GM21576 (cell line): ENCODE data around the gene LRRK2.

Experiments
- ATAC-seq: cut with Tn5 transposase; IDR thresholded peaks from one replicate; pipeline ENCODE4 v1.9.1; 2021; ENCODE audit warnings: mild to moderate bottlenecking, moderate library complexity; ENCODE audit not compliant: unreplicated experiment

Gene LRRK2

DNA sequence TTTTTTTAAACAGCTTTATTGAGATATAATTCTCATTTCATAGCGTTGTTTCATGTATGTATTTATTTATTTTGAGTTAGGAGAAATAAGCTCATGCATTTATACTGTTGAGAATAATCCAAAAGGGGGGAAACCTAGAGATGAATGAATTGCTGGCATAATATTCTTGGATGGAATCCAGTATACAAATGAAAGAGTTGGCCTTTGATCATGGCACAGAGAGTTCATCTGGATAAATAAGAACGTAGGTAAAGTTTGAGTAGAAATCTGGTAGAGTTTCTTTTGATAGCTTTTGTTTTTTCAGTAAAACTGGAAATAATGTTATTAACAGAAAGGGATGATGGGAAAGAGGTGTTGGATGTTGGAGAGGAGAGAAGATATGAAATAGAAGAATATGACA is 166.2 kb downstream of the LRRK2 start:
- ATAC-seq: no peak

DNA sequence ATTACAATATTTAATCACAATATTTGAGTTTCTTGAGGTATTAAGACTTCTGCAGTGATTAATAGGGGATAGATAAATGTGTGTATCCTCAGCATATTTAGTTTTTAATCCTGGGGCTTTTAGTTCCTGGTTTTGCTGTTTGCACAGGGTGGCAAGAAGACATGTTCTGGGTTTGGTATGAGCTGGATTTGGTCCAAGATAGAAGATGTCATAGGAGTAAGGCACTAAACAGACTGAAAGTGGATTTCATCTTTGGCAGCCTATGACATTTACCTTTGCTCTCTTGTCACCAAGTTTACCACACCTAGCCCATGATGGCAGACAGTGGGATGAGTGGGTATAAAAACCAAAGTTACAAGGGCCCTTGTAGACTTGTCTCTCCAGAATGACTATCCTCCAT is 168.2 kb downstream of the LRRK2 start:
- ATAC-seq: no peak

DNA sequence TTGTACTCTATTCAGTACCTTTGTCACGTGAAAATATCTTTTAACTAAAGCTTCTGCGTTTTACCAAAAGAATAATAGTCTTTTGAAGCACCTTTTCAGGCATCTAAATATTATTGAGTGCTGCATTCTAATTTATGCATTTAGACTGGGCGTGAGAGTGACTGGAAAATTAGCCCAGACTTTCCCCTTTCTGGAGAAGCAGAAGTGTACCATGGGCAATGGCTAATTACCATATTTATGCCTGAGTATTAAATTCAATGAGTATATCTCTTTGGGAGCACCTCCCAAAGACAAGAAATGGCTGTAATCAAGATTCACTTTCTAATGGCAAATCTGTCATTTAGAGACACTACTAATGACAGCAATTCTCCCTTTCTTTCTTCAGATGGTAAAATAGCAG is 174.9 kb downstream of the LRRK2 start:
- no peak for ATAC-seq

DNA sequence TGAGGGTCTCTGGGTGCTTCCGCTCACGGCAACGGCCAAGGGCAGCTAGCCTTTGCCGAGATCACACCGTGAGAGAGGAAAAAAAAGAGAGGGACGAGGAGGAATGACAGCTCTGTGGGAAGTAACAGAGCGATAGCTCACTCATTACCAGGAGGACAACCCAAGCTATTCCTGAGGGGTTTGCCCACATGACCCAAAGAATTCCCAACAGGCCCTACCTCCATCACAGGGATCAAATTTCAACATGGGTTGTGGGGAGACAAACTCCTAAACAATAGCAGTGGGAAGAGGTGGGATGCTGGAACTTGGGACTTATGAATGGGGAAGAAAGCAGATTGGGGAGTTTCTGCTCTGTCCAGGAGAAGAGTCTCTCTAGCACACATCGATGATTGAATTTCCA is 180.6 kb downstream of the LRRK2 start:
- ATAC-seq: no peak
